Left hindlimb (tissue), 1 donor: ENCODE results near the gene CAPSL.
"Not testable (repeated sequence)": the region's sequence is repeated elsewhere in the genome, so short reads cannot be mapped to it uniquely, and the experiment has no call there.

Experiments
- DNase-seq: peaks from one replicate; pipeline ENCODE4 v3.0.0-alpha.2; 2018

Gene CAPSL

DNA sequence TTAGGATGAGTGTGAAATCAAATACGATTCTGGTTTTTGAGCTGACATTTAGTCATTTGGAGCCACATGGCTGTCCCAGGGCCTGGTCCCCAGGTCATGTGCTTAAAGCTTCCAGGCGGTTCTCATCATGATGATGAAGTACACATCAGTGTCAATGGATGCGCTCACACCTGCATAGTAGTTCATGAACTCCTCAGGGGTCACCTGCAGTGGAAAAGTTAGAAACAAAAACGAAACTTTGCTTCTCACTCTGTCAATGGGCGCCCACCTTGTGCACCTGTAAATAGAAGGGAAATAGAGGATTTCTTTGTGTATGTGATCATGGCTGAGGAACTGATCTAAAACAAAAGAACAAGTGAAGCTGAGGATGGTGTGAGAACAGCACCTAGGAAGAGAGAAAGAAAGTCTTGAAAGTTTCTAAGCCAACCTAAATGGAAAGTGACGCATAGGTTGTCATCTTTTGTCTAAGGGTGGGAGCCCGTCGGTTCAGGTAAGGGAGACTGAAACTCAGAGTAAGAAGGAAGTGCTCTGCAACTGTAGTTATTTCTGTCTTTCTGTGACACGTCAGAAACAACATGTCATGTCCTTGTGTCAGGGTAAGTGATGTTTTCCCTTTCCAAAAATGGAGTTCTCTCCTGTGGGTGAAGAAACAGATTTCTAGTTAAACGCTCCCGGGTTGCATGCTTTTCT, 33.8 kb downstream of the CAPSL start:
- DNase-seq: no peak

DNA sequence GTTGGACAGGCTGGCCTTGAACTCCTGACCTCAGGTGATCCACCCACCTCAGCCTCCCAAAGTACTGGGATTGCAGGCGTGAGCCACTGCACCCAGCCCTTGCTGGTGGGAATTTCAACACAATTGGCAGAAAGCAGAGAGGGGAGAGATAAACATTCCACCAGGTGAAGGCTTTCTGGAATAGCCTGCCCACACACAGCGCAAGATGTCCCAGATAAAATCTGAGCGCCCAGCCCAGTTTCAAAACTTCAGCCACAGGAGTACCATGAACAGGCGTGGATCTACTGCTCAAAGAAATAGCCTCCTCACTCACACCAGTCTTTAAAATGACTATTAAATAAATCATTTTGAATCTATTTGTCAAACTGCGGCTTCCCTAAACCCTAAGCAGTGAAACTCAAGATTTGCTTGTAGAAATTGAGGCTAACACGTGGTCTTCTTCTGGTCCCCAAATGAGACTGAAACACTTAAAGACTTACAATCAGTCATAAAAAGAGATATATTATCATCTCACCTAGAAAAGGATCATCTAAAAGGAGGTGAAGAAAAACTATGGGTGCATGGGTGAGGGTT, 34.7 kb downstream of the CAPSL start:
- no peak for DNase-seq

DNA sequence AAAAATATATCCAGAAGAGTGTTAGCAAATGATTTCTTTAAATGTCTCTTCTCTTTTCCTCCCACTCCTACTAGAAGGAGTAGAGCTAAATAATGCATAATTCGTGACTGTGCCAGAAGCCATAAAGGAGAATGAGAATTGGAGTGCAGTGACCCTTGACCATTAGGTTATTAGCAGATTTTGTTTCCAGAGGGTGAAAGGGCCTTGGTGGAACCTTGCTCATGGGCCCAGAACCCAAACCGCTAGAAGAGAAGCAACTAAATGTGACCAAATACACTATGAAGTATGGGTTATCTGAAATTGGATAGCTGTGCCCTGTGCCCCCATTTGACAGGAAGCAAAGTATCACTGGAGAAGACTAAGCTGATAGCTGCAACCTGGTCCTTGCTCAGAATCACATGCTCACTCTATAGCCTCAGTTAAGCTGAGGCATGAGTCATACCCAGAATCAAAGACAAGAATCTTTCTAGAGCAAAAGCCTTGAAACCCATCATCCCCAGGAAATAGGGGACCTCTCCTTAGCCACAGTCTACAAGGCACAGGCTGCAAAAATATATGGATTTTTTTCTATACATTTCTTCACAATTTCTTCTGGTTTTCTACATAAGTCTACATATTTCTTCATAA, 36.3 kb downstream of the CAPSL start:
- DNase-seq: no peak

DNA sequence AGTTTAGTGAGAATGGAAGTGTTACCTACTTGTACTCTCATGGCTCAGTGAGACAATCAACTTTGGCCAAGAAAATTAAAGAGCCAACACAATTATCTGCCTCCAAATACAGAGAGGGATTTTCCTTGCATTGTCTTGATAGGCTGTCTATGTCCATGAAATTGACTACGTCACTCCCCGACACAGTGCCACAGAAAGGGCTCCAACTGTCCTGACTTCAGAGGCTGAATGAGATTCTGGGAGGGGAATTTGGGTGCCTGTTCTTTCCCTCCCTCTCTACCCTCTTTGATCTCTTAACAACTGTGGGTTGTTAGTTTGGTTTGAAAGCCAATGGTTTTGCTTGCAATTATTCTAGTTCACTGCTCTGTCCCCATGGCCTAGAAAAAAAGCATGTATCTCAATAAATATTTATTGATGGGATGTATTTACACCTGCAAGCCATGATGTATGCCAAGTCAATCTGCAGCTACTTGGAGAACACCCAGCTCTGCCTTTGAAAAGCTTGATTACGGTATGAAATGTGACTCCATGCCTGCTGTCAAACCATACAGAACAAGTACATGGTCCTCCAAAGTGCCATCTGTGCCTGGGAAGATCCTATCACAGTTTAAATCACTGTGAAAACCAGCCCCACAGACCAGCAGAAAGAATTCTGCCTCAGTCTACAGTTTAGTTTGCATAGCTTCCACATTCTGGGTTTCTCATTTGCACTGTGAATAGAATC, 37.3 kb downstream of the CAPSL start:
- no peak for DNase-seq

DNA sequence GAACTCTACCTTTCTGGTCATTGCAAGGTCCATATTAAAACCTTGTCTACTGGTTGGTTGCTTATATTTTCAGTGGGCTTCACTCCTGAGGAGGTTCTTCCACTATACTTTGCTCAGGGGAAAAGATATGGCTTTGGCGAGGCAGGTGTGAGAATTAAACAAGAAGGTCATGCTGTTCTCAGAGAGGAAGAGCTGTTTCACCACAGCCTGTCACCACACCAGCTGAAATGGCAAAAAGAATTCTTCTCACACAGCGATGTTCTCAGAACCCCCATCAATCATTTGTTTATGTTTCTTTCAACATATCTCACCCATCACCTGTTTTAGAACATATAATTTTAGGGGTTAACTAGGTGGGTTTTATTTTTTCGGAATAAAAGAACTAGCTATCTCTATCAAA, 38.6 kb downstream of the CAPSL start:
- DNase-seq: no peak

DNA sequence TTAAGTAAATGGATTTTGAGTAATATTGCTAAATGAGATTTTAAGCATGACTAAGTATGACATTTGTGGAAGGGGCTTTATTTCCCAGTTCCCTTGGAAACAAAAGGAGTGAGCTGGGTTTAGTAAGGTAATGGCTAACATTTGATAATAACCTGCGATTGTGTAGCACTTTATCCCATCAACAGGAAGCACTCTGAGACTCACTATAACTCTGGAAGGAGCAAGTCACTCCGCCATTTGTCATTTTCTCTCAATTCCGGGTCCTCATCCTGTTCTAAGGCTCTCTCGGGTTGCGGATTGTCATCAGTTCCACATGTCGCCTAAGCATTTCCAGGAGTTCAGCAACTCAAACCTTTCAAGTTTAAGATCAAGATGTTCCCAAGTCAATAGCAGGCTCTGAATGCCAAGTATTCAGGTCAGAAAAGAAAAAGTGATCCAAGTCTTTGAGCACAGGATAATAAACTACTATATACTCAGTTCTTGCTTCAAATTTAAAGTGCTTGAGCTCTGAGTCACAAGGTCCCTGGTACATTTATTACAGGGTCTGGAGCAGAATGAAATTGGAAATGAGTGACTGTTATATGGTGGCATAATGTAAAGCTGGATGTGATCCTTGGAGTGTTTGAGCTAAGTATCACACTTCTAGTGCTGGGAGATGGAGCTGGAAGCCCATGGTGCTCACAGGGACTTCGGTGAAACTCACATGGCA, 39.3 kb downstream of the CAPSL start:
- no peak for DNase-seq

DNA sequence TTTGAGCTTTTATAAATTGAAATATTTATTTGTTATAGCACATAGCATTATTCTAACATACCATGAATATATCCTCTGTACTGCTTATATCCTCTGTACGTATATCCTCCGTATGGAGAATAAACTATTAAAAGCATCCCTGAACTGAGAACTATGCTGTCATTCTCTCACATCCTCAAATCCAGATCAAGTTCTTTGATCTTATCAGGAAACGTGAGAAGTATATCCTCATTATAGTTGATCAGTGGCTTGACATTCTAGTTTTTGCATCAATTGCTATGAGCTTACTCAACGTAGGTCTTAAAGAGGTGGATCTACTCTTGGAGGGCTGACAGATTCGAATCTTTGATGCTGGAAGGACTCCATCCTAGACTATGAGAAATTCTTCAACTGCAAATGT, 44.3 kb downstream of the CAPSL start:
- no peak for DNase-seq

DNA sequence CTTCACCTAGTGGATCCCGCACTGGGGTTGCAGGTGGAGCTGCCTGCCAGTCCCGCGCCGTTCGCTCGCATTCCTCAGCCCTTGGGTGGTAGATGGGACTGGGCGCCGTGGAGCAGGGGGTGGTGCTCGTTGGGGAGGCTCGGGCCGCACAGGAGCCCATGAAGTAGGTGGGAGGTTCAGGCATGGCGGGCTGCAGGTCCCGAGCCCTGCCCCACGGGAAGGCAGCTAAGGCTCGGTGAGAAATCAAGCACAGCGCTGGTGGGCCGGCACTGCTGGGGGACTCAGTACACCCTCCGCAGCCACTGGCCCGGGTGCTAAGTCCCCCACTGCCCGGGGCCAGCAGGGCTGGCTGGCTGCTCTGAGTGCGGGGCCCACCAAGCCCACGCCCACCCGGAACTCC, 45.6 kb downstream of the CAPSL start:
- not testable (repeated sequence) for DNase-seq

DNA sequence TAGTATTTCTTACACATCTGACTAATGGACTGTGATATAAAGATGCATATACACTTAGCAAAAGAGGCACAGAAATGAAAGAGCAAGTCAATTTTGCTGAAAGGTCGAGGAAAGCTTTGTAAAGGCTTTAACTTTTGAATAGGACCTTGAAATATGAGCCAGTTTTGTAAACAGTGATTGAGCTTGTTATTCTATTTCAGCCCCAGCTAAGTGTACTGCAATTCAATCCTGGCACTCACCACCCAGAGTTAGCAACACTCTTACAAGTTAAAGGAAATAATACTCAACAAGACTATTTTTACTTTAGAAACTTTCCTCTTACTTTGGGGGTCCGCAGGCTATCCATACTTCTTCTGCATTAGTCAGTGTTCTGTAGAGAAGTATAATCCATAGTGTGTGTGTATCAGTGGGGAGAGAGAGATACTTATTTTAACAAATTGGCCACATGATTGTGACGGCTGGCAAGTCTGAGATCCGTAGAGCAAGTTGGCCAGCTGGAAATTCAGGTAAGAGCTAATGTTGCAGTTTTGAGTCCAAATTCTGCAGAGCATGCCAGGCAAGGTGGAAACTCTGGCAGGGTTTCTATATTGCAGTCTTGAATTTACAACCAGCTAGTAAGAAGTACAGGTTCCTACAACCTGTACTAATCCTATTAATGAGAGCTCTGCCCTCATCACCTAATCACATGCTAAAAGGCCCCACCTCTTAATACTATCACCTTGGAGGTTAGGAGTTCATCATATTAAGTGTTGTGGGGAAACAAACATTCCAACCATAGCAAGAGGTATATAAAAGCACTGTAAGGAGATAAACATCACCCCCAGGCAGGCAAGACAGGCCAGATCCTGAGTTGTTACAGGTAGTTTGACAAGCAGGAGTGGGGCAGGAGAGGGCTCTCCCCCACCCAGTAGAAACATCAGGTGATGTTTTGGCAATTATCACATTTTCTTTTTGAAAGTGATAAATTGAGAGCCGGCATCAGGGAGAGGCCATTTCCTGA, 48.1 kb downstream of the CAPSL start:
- DNase-seq: no peak

DNA sequence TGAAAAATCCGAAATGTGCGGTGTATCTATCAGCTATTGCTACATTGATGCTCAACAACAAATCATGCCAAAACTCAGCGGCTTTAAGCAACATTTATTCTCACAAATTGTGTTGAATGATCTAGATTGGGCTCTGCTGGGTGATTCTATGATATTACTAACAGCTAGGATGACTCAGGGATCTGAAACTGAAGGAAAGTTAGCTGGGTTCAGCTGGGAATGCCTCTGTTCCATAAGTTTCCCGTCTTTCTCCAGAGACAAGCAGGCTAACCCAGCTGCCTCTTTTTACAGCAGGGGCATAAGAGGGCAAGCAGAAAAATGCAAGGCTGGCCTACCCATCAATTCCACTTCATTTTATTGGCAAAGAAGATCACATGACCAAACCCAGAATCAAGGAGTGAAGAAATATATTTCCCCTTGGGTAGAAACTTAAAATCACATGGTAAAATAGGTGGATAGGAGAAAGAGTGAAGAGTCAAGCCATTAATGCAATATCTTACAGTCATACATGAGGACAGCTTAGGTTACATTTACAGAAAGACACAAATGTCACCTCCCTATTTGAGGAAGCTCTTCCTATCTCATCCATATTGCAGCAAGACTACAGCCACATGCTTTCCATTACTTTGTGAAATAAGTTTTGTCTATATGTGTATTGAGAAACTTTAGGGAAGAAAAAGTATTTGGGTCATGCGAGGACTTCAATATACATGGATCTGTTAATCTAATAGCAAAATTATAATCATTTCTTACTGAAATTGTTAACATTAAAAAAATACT, 50.9 kb downstream of the CAPSL start:
- DNase-seq: no peak

DNA sequence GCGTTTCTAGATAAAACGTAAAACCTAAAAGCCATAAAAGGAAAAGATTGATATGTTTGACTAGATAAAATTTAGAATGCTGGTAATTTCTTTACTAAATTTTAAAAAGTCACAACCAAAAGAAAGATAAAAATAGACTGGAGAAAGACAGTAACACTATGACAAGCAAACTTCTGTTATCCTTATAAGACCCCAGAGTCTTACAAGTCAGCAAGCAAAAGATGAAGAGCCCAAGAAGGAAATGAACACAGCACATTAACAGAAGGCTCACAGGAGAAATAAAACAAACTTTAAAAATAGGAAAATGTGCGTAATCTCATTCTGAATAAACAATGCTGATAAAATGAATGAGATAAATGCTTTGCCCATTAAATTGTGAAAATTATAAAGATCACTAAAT, 52.0 kb downstream of the CAPSL start:
- no peak for DNase-seq

DNA sequence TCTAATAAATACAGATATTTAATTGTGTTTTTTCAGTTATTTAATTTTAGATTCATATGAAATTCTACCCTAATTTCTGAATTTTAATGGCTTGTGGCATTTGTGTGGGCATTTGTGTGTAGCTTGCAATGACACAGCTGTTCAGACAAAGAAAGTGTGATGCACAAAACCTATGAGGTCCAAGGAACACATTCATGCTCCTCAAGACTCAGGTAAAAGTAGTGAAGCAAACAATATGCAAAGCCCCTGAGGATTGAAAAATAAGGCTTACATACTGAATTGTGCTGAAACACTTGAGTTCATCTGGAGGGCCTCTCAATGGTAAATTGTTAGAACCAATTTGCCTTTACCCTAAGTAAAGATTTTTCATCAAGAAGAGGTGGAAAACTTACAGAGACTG, 53.6 kb downstream of the CAPSL start:
- no peak for DNase-seq

DNA sequence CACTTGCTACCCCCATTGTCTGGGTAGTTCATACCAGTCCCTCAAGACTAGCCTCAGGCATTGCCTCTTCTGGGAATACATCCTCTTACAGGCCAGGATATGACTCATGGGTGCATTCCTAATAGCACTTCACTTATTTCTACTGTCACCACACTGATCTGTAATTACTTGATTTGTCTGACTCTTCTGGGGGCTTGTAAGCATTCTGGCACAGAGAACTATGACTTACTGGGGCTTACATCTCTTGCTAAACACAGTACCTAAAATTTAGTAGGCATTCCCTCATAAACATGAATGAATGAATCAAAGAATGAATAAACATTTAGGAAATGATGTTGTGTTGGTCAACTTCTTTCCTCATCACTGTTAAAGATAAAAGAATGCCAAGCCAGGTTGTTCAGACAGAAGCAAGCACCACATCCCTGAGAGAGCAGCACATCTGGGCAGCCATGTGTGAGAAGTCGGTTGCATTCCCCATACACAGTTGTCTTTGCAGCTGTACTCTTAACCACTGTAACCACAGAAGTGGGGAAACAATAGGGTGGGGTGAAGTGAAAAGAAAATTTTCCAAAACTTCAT, 54.1 kb downstream of the CAPSL start:
- no peak for DNase-seq

DNA sequence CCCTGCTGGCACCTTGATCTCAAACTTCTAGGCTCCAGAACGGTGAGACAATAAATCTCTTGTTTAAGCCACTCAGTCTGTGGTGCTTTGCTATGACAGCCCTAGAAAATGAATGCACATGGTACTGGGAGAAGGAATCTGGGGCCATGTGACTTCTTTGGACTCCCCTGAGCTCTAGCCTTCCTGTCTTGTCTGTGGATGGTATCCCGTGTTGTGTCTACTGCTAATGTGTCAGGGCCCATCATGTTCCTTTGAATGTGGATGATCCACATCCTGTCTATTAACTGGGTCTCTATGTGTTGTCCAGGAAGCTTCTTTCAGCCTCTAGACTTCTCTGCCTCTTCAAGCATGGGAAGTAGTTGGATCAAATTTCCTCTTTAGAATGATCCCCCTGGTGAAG, 56.7 kb downstream of the CAPSL start:
- no peak for DNase-seq

DNA sequence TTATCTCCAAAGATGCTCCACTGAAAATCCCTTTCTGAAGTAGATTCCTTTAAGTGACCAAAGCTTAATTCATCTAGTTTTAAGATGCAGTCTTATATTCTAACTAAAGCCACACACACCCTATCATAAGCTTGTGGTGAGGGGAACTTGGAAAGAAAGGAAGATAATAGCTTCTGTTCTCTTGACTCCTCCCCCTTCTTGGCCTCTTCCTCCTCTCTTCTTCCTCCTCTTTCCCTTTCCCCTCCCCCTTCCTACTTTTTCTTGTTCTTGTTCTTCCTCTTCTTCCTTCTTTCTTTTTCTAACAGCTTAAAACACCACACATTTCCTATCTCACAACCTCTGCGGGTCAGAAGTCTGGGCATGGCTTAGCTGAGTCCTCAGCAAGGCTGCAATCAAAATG, 58.3 kb downstream of the CAPSL start:
- no peak for DNase-seq

DNA sequence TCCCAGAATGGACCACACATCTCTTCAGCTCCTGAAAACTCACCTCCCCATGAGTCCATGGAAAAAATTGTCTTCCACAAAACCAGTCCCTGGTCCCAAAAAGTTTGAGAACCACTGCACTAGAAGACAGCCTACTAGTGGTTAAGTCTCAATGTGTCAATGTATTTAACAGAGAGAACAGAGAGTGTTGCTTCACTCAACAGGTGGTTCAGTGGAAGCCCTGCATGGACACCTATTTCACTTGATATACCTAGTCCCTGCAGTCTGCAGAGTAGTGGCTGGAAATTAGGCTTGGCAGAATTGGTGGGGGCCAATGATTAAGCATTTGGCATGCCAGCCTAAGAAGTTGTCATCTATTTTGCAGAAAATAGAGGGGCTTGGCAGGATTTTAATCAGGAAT, 58.8 kb downstream of the CAPSL start:
- no peak for DNase-seq

DNA sequence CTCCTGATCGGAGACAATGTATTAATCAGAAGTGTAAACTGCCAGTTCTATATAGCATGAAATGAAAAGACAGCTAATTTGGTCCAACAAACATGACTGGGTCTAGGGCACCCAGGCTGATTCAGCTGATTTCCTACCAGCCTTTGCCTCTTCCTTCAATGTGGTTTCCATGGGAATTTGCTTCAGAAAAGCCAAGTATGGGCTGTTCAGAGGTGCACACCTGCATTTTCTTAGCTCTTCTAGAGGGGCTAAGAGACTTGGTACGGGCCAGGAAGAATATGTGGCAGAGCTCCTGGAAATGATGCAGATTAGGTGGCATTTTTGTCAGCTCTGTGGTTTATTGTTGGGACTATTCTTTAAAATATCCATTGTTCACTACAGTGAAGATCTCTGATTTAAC, 59.3 kb downstream of the CAPSL start:
- no peak for DNase-seq

DNA sequence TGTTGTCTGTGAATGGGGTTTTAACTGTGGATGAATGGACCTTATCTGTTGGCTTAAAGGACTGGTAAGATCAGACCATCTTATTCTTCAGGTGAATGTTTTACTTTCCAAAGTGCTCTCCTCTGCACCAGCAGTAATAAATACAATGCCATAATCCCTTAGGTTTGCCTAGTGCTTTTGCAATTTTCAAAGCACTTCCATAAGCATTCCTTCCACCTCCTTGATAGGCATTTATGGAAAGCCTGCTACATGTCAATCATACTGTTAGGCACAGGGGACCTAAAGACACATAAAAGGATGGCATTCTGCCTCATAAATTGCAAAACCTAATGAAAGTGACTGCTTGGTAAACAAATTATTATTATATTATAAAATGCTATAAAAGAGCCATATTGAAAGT, 60.3 kb downstream of the CAPSL start:
- DNase-seq: no peak

DNA sequence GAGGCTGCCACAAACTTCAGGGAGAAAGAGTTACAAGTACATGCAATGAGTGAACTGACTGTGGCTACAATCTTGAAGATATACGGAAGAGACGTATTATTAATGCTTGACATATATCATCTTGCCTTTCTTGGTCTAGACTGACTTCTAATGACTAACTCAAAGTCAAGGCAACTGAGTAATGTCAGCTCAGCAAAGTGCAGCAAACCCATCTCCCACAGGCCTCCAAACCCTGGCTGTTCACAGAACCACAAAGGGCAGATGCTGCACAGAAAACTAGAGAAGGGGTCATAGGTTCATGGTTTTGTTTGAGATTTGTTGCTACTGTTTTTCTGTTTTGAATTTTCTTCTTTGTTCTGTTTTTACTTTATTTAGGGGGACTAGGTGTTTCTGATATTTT, 60.8 kb downstream of the CAPSL start:
- no peak for DNase-seq

DNA sequence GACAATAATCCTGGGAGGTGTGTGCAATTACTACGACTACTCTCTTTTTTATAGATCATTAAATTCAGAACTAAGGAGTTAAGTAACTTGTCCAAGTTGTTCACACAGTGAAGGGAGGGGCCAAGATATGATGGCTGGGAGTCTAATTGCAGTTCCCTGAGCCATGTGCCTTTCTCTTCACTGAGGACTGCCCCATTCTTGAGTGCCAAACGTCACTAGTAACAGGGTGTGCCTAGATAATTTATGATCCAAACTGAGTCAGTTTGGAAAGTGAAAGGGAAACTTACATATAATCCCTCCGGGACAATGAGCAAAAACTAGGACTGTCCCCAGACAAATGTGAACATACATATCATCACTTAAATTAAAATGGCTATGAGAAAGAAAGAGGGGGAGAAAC, 61.5 kb downstream of the CAPSL start:
- no peak for DNase-seq

DNA sequence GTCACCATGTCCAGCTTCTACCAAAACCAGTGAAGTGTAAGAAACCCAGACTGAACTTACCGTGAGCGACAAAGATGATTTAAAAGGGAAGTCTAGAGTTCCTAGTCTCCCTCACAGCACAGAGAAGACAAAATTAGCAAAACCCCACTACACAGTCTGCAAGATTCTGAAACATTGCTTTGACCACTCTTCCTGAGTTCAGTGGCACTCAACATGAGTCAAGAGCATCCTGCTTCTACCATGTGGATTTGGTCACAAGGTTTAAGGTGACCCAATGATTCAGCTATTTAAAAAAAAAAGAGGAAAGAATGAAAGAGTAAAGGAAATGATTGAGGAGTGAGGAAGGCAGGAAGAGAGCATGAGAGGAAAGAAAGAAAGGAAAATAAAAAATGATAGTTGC, 62.0 kb downstream of the CAPSL start:
- no peak for DNase-seq
